ENCODE data around the gene ARSI.

ARSI gene

DNA sequence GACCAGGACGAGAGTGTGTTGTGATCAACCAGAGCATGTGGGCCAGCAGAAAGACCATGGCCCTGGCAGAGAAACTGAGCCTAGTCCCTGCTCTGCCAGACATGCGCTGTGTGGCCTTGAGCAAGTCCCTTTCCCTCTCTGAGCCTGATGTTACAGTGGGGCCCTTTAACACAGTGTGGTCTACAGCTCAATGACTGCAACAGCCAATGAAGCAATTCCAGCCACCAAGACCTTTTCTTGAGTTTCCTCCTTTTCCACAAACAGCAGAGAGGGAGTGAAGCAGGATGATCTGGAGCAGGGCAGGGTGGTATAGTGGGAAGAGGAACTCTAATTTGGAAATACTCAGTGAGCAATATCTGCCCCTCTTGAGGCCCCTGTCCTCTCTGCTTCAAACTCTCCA is 25.8 kb upstream of the ARSI start:
- Histone ChIP-seq H3K9me3 (ENCODE audit: control insufficient read depth, insufficient read depth, low read length) (no peaks in the 10 kb centered on the region), H3K36me3 (ENCODE audit: control insufficient read depth, low read length) (no peaks in the 10 kb centered on the region), H3K79me2 (ENCODE audit: control insufficient read depth, low read length) (no peaks in the 10 kb centered on the region), H3F3A (ENCODE audit: control insufficient read depth, insufficient read depth) (no peaks in the 10 kb centered on the region), H3K27me3 (ENCODE audit: control insufficient read depth, low read length) (peaks cover 5% of the 10 kb centered on the region; the same call in 1 of the 2 replicates), H3K9me2 (replicated peaks; ENCODE audit: control insufficient read depth, low read length) (no peaks in the 10 kb centered on the region), H4K20me1 (ENCODE audit: control insufficient read depth, insufficient read depth, low read depth, low read length) (no peaks in the 10 kb centered on the region), H3K4me2 (ENCODE audit: low read length) (no peak overlapping the region), H3K4me3 (ENCODE audit: low read length) (no peak overlapping the region), H3K27ac (ENCODE audit: low read depth, low read length) (no peak overlapping the region), H3K4me1 (ENCODE audit: control insufficient read depth, low read length) (no peaks in the 10 kb centered on the region)
- no peak for TF ChIP-seq EZH2phosphoT487 (IDR thresholded peaks at IDR 0.05; ENCODE audit: borderline replicate concordance, low read length)
- TF ChIP-seq, protein P1, sequence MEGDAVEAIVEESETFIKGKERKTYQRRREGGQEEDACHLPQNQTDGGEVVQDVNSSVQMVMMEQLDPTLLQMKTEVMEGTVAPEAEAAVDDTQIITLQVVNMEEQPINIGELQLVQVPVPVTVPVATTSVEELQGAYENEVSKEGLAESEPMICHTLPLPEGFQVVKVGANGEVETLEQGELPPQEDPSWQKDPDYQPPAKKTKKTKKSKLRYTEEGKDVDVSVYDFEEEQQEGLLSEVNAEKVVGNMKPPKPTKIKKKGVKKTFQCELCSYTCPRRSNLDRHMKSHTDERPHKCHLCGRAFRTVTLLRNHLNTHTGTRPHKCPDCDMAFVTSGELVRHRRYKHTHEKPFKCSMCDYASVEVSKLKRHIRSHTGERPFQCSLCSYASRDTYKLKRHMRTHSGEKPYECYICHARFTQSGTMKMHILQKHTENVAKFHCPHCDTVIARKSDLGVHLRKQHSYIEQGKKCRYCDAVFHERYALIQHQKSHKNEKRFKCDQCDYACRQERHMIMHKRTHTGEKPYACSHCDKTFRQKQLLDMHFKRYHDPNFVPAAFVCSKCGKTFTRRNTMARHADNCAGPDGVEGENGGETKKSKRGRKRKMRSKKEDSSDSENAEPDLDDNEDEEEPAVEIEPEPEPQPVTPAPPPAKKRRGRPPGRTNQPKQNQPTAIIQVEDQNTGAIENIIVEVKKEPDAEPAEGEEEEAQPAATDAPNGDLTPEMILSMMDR (IDR thresholded peaks at IDR 0.05; ENCODE audit: low read depth, low read length, poor library complexity, severe bottlenecking), result no peak

DNA sequence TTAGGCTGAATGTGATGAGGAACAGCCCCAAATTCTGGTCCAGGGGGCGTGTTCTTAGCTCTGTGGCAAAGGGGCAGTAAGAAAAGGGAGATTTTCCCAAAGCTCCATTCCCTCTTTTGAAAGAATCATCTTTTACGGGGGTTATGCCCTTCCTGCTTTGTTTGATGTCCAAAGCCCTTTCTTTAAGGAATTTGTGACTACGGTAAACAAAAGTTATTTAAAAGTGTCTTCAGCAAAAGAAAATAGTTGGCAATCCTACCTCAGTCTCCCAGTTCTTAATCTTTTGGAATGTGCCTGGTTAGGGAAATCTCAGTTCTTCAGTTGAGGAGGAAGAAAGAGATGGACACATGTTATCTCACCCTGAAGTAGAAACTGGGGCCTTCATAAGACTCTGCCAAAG is 24.4 kb upstream of the ARSI start:
- Histone ChIP-seq H3K79me2 (ENCODE audit: control insufficient read depth, low read length) (no peaks in the 10 kb centered on the region), H3K4me1 (ENCODE audit: control insufficient read depth, low read length) (no peaks in the 10 kb centered on the region), H3F3A (ENCODE audit: control insufficient read depth, insufficient read depth) (no peaks in the 10 kb centered on the region), H3K9me2 (replicated peaks; ENCODE audit: control insufficient read depth, low read length) (no peaks in the 10 kb centered on the region), H3K4me3 (ENCODE audit: low read length) (no peak overlapping the region), H3K27me3 (ENCODE audit: control insufficient read depth, low read length) (peaks cover 5% of the 10 kb centered on the region; the same call in 1 of the 2 replicates), H3K9me3 (ENCODE audit: control insufficient read depth, insufficient read depth, low read length) (no peaks in the 10 kb centered on the region), H4K20me1 (ENCODE audit: control insufficient read depth, insufficient read depth, low read depth, low read length) (no peaks in the 10 kb centered on the region), H3K4me2 (ENCODE audit: low read length) (no peak overlapping the region), H3K27ac (ENCODE audit: low read depth, low read length) (no peak overlapping the region), H3K36me3 (ENCODE audit: control insufficient read depth, low read length) (no peaks in the 10 kb centered on the region)
- no peak for TF ChIP-seq EZH2phosphoT487 (IDR thresholded peaks at IDR 0.05; ENCODE audit: borderline replicate concordance, low read length)
- TF ChIP-seq, protein P1 (IDR thresholded peaks at IDR 0.05; ENCODE audit: low read depth, low read length, poor library complexity, severe bottlenecking), result no peak

DNA sequence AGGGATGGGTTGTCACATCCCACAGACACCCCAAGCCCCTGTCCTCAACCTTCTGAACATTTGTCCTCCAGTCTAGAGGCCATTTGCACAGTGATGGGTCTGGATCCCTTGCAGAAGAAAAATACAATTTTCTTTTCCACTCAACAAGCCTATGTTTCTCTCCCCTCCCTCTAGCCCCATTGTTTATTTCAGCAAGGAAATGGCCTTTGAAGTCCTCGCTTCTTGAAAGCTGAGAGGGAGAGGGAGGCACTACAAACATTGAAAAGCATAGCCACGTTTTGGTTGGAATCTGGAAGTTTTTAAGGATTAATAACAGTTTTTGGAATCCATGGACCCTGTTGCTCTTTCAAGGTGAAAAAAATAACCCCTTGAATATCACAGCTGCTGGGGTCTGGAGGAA is 24.0 kb upstream of the ARSI start:
- H3K4me2 ChIP-seq (ENCODE audit: low read length), result no peak overlapping the region
- H3K9me2 ChIP-seq (replicated peaks; ENCODE audit: control insufficient read depth, low read length), result no peaks in the 10 kb centered on the region
- H3K4me3 ChIP-seq (ENCODE audit: low read length), result no peak overlapping the region
- no peaks in the 10 kb centered on the region for H3K9me3 ChIP-seq (ENCODE audit: control insufficient read depth, insufficient read depth, low read length)
- no peaks in the 10 kb centered on the region for H3K79me2 ChIP-seq (ENCODE audit: control insufficient read depth, low read length)
- no peaks in the 10 kb centered on the region for H3K4me1 ChIP-seq (ENCODE audit: control insufficient read depth, low read length)
- no peaks in the 10 kb centered on the region for H3F3A ChIP-seq (ENCODE audit: control insufficient read depth, insufficient read depth)
- TF ChIP-seq, protein P1 (IDR thresholded peaks at IDR 0.05; ENCODE audit: low read depth, low read length, poor library complexity, severe bottlenecking), result no peak
- no peak for TF ChIP-seq EZH2phosphoT487 (IDR thresholded peaks at IDR 0.05; ENCODE audit: borderline replicate concordance, low read length)
- H3K36me3 ChIP-seq (ENCODE audit: control insufficient read depth, low read length), result no peaks in the 10 kb centered on the region
- H4K20me1 ChIP-seq (ENCODE audit: control insufficient read depth, insufficient read depth, low read depth, low read length), result no peaks in the 10 kb centered on the region
- H3K27ac ChIP-seq (ENCODE audit: low read depth, low read length), result no peak overlapping the region
- H3K27me3 ChIP-seq (ENCODE audit: control insufficient read depth, low read length), result peaks cover 5% of the 10 kb centered on the region; the same call in 1 of the 2 replicates
